Activated naive CD4-positive, alpha-beta T cell treated with Interleukin-2 at 50 U/mL for 16 hours (primary cell): ENCODE measurements around the gene FRMD8.

ENCODE experiments used
- DNase-seq: peaks from one replicate; pipeline ENCODE4 v3.0.0-alpha.2; 2020

The FRMD8 gene

GRCh38 chr11:65377036-65377435, 9.4 kb upstream of the FRMD8 start:
- DNase-seq, result no peak

- DNase-seq, result no peak
Measured at GRCh38 chr11:65377777-65378176, 8.7 kb upstream of the FRMD8 start.

- DNase-seq, result no peak
Measured at GRCh38 chr11:65378208-65378927, 8.1 kb upstream of the FRMD8 start.

GRCh38 chr11:65378928-65379638, 7.4 kb upstream of the FRMD8 start:
- no peak for DNase-seq

- DNase-seq, result no peak
Measured at GRCh38 chr11:65379698-65380459, 6.6 kb upstream of the FRMD8 start.

GRCh38 chr11:65380460-65381119, 5.8 kb upstream of the FRMD8 start:
- DNase-seq, result no peak

GRCh38 chr11:65381716-65382032, 4.8 kb upstream of the FRMD8 start:
- DNase-seq, result no peak

GRCh38 chr11:65382033-65382803, 4.2 kb upstream of the FRMD8 start, which contains the start of gene SLC25A45:
SLC25A45 (minus strand) TSS chr11:65382646; CDS start chr11:65381951, 695 bp downstream.
- DNase-seq, result peak; percentile 95

GRCh38 chr11:65382804-65383368, 3.6 kb upstream of the FRMD8 start:
- DNase-seq, result no peak

- no peak for DNase-seq
Measured at GRCh38 chr11:65383778-65384177, 2.7 kb upstream of the FRMD8 start.

GRCh38 chr11:65384301-65384889, 2.0 kb upstream of the FRMD8 start:
- peak; percentile 12 for DNase-seq

- no peak for DNase-seq
Measured at GRCh38 chr11:65388731-65389130, 2.3 kb downstream of the FRMD8 start.

- DNase-seq, result no peak
Measured at GRCh38 chr11:65389294-65389980, 3.0 kb downstream of the FRMD8 start.

- no peak for DNase-seq
Measured at GRCh38 chr11:65390099-65390941, 3.9 kb downstream of the FRMD8 start.

GRCh38 chr11:65390996-65391395, 4.6 kb downstream of the FRMD8 start:
- no peak for DNase-seq

GRCh38 chr11:65392186-65392829, 5.9 kb downstream of the FRMD8 start:
- DNase-seq, result no peak

- DNase-seq, result no peak
Measured at GRCh38 chr11:65392899-65393298, 6.5 kb downstream of the FRMD8 start.

- DNase-seq, result no peak
Measured at GRCh38 chr11:65393513-65394079, 7.2 kb downstream of the FRMD8 start.

- no peak for DNase-seq
Measured at GRCh38 chr11:65394125-65394536, 7.7 kb downstream of the FRMD8 start.
